ENCODE data around the gene FANCE. TPM values are rescaled to one million over a fixed set of nuclear protein-coding genes. Genes with fewer than 3 reads are reported as not detected.
A peak's percentile ranks its signal among the peaks of the same experiment; 100 is the strongest.

The FANCE gene
- total RNA-seq, 1 experiment from 2014 or later = 4.3 TPM

- POLR2A ChIA-PET = no interaction called here
- no TSS peak for BruUV-seq (replicated peaks)
- H3K27ac ChIP-seq (ENCODE audit: low read length) = peak overlapping the region; percentile 48; the same call in 1 of the 2 replicates
- H3K4me1 ChIP-seq (ENCODE audit: control insufficient read depth, insufficient read depth, low read length) = peaks cover 36% of the 10 kb centered on the region
- intact Hi-C loops (cut with micrococcal nuclease; ENCODE audit: unreplicated experiment) = no loop called here
- CTCF ChIA-PET = no interaction called here
- H3K36me3 ChIP-seq (ENCODE audit: control insufficient read depth, insufficient read depth, low read length) = no peaks in the 10 kb centered on the region
- peak; percentile 50 for ATAC-seq
- DNase-seq (ENCODE audit: low read depth, low spot score) = no peak
- in situ Hi-C loops (cut with HindIII; ENCODE audit: low pct_unique_long_range_greater_than_20kb, low sequenced_read_pairs) = no loop called here
- no peaks in the 10 kb centered on the region for H3K27me3 ChIP-seq (ENCODE audit: control insufficient read depth, insufficient read depth, low read length)
- no peak overlapping the region for H3K4me3 ChIP-seq (ENCODE audit: low read depth in 2 of 2, low read length in 2 of 2)
- TF ChIP-seq TCF7L2 (IDR thresholded peaks at IDR 0.05; ENCODE audit: low read depth, low read length) (no peak), SIN3A (IDR thresholded peaks at IDR 0.05; ENCODE audit: borderline replicate concordance, insufficient read depth, low read depth, low read length) (no peak), POLR2AphosphoS5 (IDR thresholded peaks at IDR 0.05; ENCODE audit: low read depth, low read length) (no peak), CTCF (IDR thresholded peaks at IDR 0.05) (no peak), REST (IDR thresholded peaks at IDR 0.05; ENCODE audit: insufficient read depth in 1 of 2, low read depth in 2 of 2, low read length in 1 of 2) (no peak)
- no peaks in the 10 kb centered on the region for H3K9me3 ChIP-seq (ENCODE audit: control insufficient read depth, insufficient read depth, low read depth, low read length)
Observed at GRCh38 chr6:35487658-35488516, 35.7 kb downstream of the FANCE start.

GRCh38 chr6:35488517-35488862 is 36.4 kb downstream of the FANCE start:
- CTCF ChIA-PET = no interaction called here
- POLR2A ChIA-PET = no interaction called here
- in situ Hi-C loops (cut with HindIII; ENCODE audit: low pct_unique_long_range_greater_than_20kb, low sequenced_read_pairs) = no loop called here

More at GRCh38 chr6:35488517-35488862, 36.4 kb downstream of the FANCE start:
- Histone ChIP-seq H3K4me3 (ENCODE audit: low read depth in 2 of 2, low read length in 2 of 2) (no peak overlapping the region), H3K9me3 (ENCODE audit: control insufficient read depth, insufficient read depth, low read depth, low read length) (no peaks in the 10 kb centered on the region), H3K36me3 (ENCODE audit: control insufficient read depth, insufficient read depth, low read length) (no peaks in the 10 kb centered on the region), H3K4me1 (ENCODE audit: control insufficient read depth, insufficient read depth, low read length) (peaks cover 36% of the 10 kb centered on the region), H3K27me3 (ENCODE audit: control insufficient read depth, insufficient read depth, low read length) (no peaks in the 10 kb centered on the region), H3K27ac (ENCODE audit: low read length) (0 out of 2 replicates have a peak overlapping the region, but pooled peaks have one; percentile 48)
- BruUV-seq (replicated peaks) = no TSS peak
- TF ChIP-seq POLR2AphosphoS5 (IDR thresholded peaks at IDR 0.05; ENCODE audit: low read depth, low read length) (no peak), TCF7L2 (IDR thresholded peaks at IDR 0.05; ENCODE audit: low read depth, low read length) (no peak), CTCF (IDR thresholded peaks at IDR 0.05) (no peak), SIN3A (IDR thresholded peaks at IDR 0.05; ENCODE audit: borderline replicate concordance, insufficient read depth, low read depth, low read length) (no peak), REST (IDR thresholded peaks at IDR 0.05; ENCODE audit: insufficient read depth in 1 of 2, low read depth in 2 of 2, low read length in 1 of 2) (no peak)
- intact Hi-C loops (cut with micrococcal nuclease; ENCODE audit: unreplicated experiment) = no loop called here
- DNase-seq (ENCODE audit: low read depth, low spot score) = no peak
- no peak for ATAC-seq
